SU-DHL-6 (cell line): ENCODE measurements around the gene PDZRN3.
"Not testable (repeated sequence)": the region's sequence is repeated elsewhere in the genome, so short reads cannot be mapped to it uniquely, and the experiment has no call there.

Experiments used
- H2AFZ ChIP-seq: fragments of 200-600 bp; sonication (generic); 2 replicates; pipeline ENCODE4 v1.6.1; 2014; ENCODE audit warnings: low read depth, mild to moderate bottlenecking, moderate library complexity, mixed read lengths, antibody characterized with exemption, low read length; ENCODE audit not compliant: severe bottlenecking
- H3F3A ChIP-seq: fragments of 200-600 bp; shearing (Covaris generic); 2 replicates; pipeline ENCODE4 v1.6.0; 2016; ENCODE audit warnings: antibody characterized with exemption, mild to moderate bottlenecking; ENCODE audit not compliant: insufficient read depth
- H3K27ac ChIP-seq: fragments of 200-600 bp; sonication (generic); 2 replicates; pipeline ENCODE4 v1.5.1; 2016; ENCODE audit warnings: low read depth, mild to moderate bottlenecking, low read length, moderate library complexity, mixed read lengths
- H3K27me3 ChIP-seq: fragments of 200-600 bp; sonication (generic), shearing (Covaris generic); 2 replicates; pipeline ENCODE4 v1.6.0; 2014; ENCODE audit warnings: mild to moderate bottlenecking, low read length
- H3K36me3 ChIP-seq: fragments of 200-600 bp; sonication (generic); 2 replicates; pipeline ENCODE4 v1.6.1; 2014; ENCODE audit warnings: mild to moderate bottlenecking, low read length, mixed read lengths
- H3K4me2 ChIP-seq: fragments of 300-600, 200-600 bp; shearing (Covaris generic), sonication (generic); 2 replicates; pipeline ENCODE4 v1.6.0; 2014; ENCODE audit warnings: low read length, low read depth, mild to moderate bottlenecking; ENCODE audit not compliant: poor library complexity, severe bottlenecking
- H3K4me3 ChIP-seq: fragments of 200-600 bp; sonication (generic); 2 replicates; pipeline ENCODE4 v1.5.1; 2014; ENCODE audit warnings: antibody characterized with exemption, low read length, mild to moderate bottlenecking, mixed read lengths; ENCODE audit not compliant: insufficient read depth, poor library complexity, severe bottlenecking
- H3K79me2 ChIP-seq: fragments of 200-600 bp; sonication (generic); 2 replicates; pipeline ENCODE4 v1.6.1; 2014; ENCODE audit warnings: mild to moderate bottlenecking, low read length, moderate library complexity; ENCODE audit not compliant: insufficient read depth
- H3K9ac ChIP-seq: fragments of 200-600 bp; sonication (generic); 2 replicates; pipeline ENCODE4 v1.7.0; 2014; ENCODE audit warnings: mild to moderate bottlenecking, low read length
- H3K9me2 ChIP-seq: fragments of 200-600 bp; sonication (generic); replicated peaks from 2 replicates; pipeline ENCODE4 v1.6.1; 2014; ENCODE audit warnings: low read length; ENCODE audit not compliant: insufficient read depth
- H3K9me3 ChIP-seq: fragments of 200-600 bp; sonication (generic); 2 replicates; pipeline ENCODE4 v1.6.1; 2014; ENCODE audit warnings: low read length, mixed read lengths; ENCODE audit not compliant: insufficient read depth
- H4K20me1 ChIP-seq: fragments of 200-600 bp; sonication (generic); 2 replicates; pipeline ENCODE4 v1.6.1; 2014; ENCODE audit warnings: low read depth, mild to moderate bottlenecking, antibody characterized with exemption, low read length, moderate library complexity, mixed read lengths
- CTCF ChIP-seq: fragments of 200-600 bp; sonication (generic); IDR thresholded peaks from one replicate; pipeline ENCODE4 v1.5.1; 2017; ENCODE audit warnings: antibody characterized with exemption, mild to moderate bottlenecking, low read length, moderate library complexity; ENCODE audit not compliant: insufficient read depth, poor library complexity, severe bottlenecking
- EZH2phosphoT487 ChIP-seq: fragments of 200-600 bp; sonication (generic), shearing (Covaris generic); conservative IDR thresholded peaks from 2 replicates; pipeline ENCODE4 v1.6.1; 2018; ENCODE audit warnings: mild to moderate bottlenecking, antibody characterized with exemption, low read length, moderate library complexity, mixed read lengths

PDZRN3 gene

GRCh38 chr3:73469331-73469730 lies 155.4 kb downstream of the PDZRN3 start:
- H4K20me1 ChIP-seq: no peaks in the 10 kb centered on the region

GRCh38 chr3:73467211-73467610 lies 157.5 kb downstream of the PDZRN3 start:
- no peaks in the 10 kb centered on the region for H3K27me3 ChIP-seq
- no peaks in the 10 kb centered on the region for H3K36me3 ChIP-seq
- H3K27ac ChIP-seq: no peak overlapping the region
- H3K79me2 ChIP-seq: no peaks in the 10 kb centered on the region
- no peak overlapping the region for H2AFZ ChIP-seq
- no peak overlapping the region for H3K4me2 ChIP-seq
- no peaks in the 10 kb centered on the region for H3K9me3 ChIP-seq
- no peaks in the 10 kb centered on the region for H4K20me1 ChIP-seq
- TF ChIP-seq CTCF (no peak), EZH2phosphoT487 (no peak)
- H3K9me2 ChIP-seq: no peaks in the 10 kb centered on the region
- H3K9ac ChIP-seq: no peak overlapping the region
- no peaks in the 10 kb centered on the region for H3F3A ChIP-seq
- H3K4me3 ChIP-seq: no peak overlapping the region

More at GRCh38 chr3:73469331-73469730, 155.4 kb downstream of the PDZRN3 start:
- no peaks in the 10 kb centered on the region for H3K79me2 ChIP-seq
- H3K36me3 ChIP-seq: no peaks in the 10 kb centered on the region
- H3K9me2 ChIP-seq: no peaks in the 10 kb centered on the region
- no peaks in the 10 kb centered on the region for H3K9me3 ChIP-seq
- TF ChIP-seq EZH2phosphoT487: no peak
- no peak for TF ChIP-seq CTCF
- H3K4me3 ChIP-seq: no peak overlapping the region
- H3K27ac ChIP-seq: no peak overlapping the region
- H3F3A ChIP-seq: no peaks in the 10 kb centered on the region
- H3K27me3 ChIP-seq: no peaks in the 10 kb centered on the region
- H3K9ac ChIP-seq: no peak overlapping the region
- H2AFZ ChIP-seq: no peak overlapping the region
- H3K4me2 ChIP-seq: no peak overlapping the region

GRCh38 chr3:73465926-73466325 lies 158.8 kb downstream of the PDZRN3 start:
- Histone ChIP-seq H4K20me1 (no peaks in the 10 kb centered on the region), H2AFZ (no peak overlapping the region), H3K9me2 (no peaks in the 10 kb centered on the region), H3K4me3 (no peak overlapping the region), H3K9me3 (no peaks in the 10 kb centered on the region), H3F3A (no peaks in the 10 kb centered on the region), H3K27me3 (no peaks in the 10 kb centered on the region), H3K79me2 (no peaks in the 10 kb centered on the region), H3K27ac (no peak overlapping the region), H3K4me2 (no peak overlapping the region), H3K36me3 (no peaks in the 10 kb centered on the region), H3K9ac (no peak overlapping the region)
- no peak for TF ChIP-seq CTCF
- no peak for TF ChIP-seq EZH2phosphoT487

GRCh38 chr3:73464126-73464525 lies 160.6 kb downstream of the PDZRN3 start:
- not testable (repeated sequence) for H3K27me3 ChIP-seq, H2AFZ ChIP-seq, H3K9ac ChIP-seq, H3F3A ChIP-seq, H4K20me1 ChIP-seq, H3K36me3 ChIP-seq, H3K4me3 ChIP-seq, H3K27ac ChIP-seq, H3K79me2 ChIP-seq, H3K4me2 ChIP-seq, H3K9me2 ChIP-seq, H3K9me3 ChIP-seq
